Lower leg skin (tissue), 3 donors: ENCODE results near the gene ANGPTL7.

Source experiments
- CTCF ChIP-seq, 3 donors: fragments of 450-650 bp; IDR thresholded peaks; one replicate each; pipeline ENCODE4 v1.5.1; 2016; ENCODE audit warnings: antibody characterized with exemption in 3 of 3, mild to moderate bottlenecking in 3 of 3, moderate library complexity in 2 of 3
- POLR2A ChIP-seq, 2 donors: fragments of 450-650 bp; IDR thresholded peaks; one replicate each; pipeline ENCODE4 v1.6.1; 2016 to 2017; ENCODE audit warnings: antibody characterized with exemption in 2 of 2, mild to moderate bottlenecking in 1 of 2, moderate library complexity in 1 of 2

GRCh38 chr1:11151114-11151513, 38.0 kb upstream of the ANGPTL7 start:
- TF ChIP-seq CTCF (IDR thresholded peaks at IDR 0.05) (no peak), POLR2A (IDR thresholded peaks at IDR 0.05) (no peak)
